CD4-positive, alpha-beta T cell treated with Interleukin-4 for 4 hours (primary cell): Measurements from ENCODE around the gene P3H2.
A peak's percentile ranks its signal among the peaks of the same experiment; 100 is the strongest.
"Not testable (repeated sequence)": the region's sequence is repeated elsewhere in the genome, so short reads cannot be mapped to it uniquely, and the experiment has no call there.

Source experiments
- DNase-seq: peaks from one replicate; pipeline ENCODE4 v3.0.0-alpha.2; 2020

The P3H2 gene, protein sequence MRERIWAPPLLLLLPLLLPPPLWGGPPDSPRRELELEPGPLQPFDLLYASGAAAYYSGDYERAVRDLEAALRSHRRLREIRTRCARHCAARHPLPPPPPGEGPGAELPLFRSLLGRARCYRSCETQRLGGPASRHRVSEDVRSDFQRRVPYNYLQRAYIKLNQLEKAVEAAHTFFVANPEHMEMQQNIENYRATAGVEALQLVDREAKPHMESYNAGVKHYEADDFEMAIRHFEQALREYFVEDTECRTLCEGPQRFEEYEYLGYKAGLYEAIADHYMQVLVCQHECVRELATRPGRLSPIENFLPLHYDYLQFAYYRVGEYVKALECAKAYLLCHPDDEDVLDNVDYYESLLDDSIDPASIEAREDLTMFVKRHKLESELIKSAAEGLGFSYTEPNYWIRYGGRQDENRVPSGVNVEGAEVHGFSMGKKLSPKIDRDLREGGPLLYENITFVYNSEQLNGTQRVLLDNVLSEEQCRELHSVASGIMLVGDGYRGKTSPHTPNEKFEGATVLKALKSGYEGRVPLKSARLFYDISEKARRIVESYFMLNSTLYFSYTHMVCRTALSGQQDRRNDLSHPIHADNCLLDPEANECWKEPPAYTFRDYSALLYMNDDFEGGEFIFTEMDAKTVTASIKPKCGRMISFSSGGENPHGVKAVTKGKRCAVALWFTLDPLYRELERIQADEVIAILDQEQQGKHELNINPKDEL

DNA sequence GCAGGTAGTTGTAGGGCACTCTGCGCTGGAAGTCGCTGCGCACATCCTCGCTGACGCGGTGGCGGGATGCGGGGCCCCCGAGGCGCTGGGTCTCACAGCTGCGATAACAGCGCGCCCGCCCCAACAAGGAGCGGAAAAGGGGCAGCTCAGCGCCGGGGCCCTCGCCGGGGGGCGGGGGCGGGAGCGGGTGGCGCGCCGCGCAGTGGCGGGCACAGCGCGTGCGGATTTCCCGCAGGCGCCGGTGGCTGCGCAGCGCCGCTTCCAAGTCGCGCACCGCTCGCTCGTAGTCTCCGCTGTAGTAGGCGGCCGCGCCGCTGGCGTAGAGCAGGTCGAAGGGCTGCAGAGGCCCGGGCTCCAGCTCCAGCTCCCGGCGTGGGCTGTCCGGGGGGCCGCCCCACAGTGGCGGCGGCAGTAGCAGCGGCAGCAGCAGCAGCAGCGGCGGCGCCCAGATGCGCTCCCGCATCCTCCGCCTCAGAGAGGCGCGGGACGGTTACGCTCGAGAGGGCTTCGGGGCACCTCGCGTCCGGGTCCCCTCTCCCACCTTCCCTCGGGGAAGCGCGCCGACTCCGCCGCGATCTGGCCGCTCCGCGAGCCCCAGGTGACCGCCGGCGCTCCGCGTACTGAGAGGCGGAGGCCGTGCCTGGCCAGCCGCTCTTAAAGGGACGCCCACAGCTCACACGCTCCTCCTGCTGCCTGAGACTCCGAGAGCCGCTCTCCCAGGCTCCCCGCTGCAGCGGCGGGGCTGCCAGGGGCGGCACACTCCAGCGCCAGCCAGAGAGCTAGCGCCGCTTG lies at the start of gene P3H2:
TSS of gene P3H2 (minus strand) at position 629 of the 792 bp plus-strand sequence. CDS start at position 463, 166 bp downstream.
- no peak for DNase-seq

DNA sequence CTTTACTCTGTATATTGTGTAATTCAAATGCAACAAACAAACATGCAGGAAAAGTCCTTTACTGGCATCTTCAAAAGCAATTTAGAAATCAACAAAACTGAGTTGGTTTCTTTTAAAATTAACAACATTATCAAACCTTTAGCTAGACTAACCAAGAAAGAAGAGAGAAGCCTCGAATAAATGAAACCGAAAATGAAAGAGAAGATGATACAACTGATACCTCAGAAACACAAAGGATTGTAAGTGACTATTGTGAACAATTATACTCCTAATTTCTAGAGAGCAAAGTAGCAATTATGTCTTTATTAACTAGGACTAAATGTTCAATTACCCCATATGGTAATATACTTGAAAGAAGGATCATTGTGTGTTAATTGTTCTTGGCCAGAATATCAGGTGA lies 49.2 kb upstream of the P3H2 start:
- peak; percentile 15 for DNase-seq

DNA sequence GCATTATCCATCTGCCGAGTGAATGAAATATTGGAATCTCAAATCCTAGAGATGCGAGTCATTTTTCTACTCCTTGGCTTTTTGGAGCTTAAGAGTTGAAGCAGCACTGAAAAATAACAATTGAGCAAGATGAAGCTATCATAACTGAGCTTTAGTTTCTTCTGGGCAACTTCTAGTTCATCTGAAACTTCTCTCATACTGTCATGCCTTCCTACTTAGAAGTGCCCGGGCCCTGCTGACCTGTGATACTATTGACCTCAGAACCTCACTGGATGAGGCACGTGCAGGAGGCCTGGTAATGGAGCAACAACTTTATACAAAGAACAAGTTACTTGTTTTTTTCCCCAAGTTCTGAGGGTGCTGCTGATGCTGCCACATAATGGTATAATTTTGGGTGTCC lies 48.5 kb upstream of the P3H2 start:
- no peak for DNase-seq

DNA sequence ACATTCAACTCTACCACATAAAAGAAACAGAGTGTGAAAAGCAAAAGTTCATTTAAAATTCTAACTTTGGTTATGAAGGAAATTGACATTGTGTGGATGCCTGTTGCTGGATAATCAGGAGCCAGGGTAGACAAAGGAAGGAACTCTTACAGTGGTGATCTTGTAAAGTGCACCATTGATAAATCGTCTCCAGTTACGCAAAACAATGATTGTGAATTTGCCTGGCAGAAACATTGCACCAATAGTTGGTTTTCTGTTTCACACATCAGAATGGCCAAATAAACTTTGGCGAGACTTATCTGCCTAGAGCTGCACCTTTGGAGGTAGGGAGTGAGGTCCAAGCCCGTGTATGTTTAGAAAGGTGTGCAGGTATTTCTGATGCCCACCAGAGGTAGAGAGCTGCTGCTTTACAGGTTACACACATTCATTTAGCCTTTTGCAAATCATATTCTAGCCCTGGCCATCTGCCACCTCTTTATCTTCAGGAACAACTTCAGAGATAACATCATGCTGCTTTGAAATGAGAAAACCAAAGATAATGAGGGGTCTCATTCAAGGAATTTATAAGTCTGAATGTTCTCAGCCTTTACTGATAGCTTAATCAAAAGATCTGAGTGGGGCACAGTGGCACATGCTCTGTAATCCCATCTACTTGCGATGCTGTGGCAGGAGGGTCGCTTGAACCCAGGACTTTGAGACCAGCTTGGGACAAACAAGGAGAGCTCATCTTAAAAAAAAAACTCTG lies 47.4 kb upstream of the P3H2 start:
- DNase-seq, result no peak

DNA sequence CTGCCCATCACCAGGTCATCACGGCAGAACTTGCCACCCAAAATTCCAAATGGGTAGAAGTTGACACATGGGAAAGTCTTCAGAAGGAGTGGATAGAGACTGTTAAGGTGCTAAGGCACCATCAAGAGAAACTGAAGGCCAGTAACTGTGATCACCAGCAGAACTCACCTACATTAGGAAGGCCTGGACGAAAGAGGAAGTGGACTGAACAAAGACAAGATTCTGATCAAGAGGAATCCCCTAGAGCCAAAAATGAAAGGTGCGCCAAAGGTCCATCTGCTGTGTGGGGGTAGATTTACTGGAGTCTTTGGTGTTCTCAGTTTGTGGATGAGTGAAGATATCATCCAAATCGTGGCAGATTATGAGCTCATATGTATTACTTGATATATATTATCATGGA lies 46.3 kb upstream of the P3H2 start:
- DNase-seq, result no peak

DNA sequence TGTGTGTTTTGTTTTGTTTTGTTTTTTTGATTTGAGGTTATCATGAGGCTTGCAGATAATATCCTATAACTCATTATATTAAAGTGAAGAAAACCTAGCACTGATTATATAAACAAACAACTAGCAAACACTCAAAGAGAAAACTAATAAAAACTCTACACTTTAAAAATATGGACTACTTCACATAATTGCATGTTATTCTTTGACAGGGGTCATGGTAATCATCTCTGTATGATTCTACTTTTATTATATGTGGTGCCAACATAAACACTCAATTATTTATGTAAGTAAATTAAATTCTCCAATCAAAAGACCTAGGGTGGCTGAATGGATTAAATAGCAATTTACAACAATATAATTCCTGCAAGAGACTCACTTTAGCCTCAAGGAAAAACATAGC lies 44.6 kb upstream of the P3H2 start:
- no peak for DNase-seq

DNA sequence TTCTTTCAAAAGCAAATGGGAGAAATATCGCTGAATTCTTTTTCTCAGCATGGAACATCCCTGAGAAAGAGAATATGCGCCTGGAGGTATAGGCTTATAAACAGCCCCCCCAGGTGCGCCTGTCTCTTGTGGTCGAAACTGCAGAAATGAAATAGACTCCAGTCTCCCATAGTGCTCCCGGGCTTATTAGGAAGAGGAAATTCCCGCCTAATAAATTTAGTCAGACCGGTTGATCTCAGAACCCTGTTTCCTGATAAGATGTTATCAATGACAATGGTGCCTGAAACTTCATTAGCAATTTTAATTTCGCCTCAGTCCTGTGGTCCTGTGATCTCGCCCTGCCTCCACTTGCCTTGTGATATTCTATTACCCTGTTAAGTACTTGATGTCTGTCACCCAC lies 41.3 kb upstream of the P3H2 start:
- not testable (repeated sequence) for DNase-seq

DNA sequence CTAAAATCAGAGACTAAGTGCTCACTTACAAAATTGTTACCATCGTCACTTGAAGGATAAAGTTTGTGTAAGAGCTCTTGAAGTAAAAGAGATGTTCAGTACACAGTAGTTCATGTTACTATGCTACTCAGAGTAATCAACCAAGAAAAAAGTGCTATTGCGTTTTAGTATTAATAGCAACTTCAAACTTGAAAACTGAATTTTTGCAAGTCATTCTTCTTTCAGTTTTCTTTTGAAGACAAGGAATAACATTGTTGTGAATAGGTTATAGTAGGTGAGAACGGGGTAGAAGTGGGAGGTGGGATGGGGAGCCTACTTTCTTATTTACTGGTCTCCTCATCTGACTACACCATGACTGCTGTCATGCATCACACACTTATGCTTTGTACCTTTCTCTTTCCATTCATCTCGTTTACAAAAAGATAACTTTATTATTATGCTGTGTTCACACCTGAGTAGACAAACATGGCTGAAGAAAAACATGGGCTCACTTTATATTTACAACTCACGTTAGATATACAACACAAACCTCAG lies 39.3 kb upstream of the P3H2 start:
- no peak for DNase-seq

DNA sequence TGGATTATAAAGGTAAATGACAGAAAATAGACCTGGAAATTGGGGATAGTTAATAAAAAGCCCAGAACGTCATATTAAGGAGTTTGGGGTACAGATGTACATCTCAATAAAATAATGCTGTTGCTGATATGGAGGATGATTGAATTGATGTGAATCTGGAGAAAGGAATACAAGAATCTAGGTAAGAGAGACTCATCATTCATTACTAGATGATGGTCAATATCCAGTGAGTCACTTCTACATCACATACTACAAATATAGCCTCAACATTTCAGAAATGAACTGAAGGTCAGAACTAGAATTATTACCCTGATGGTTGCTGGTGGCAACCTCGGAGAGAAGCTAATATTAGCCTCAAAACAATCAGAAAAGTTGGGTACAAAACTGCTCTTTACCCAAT lies 37.6 kb upstream of the P3H2 start:
- no peak for DNase-seq

DNA sequence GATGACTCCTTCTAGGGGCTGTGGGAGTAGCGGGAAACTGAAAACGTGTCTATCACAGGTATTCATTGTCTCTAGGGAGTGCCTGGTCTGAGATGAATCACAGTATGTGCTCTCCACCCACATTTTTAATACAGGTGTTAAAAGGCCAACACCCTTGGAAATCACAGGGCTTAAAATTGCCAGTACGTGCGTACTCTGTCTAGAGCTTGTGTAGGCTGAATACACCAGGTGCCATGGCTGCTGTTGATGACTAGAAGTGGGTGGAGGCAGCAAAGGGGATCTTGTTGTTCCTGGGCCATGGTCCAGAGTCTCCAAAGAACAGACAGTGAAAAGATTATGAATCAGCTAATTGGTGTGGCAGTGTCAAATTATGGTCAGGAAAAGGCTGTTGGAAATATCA lies 35.1 kb upstream of the P3H2 start:
- no peak for DNase-seq

DNA sequence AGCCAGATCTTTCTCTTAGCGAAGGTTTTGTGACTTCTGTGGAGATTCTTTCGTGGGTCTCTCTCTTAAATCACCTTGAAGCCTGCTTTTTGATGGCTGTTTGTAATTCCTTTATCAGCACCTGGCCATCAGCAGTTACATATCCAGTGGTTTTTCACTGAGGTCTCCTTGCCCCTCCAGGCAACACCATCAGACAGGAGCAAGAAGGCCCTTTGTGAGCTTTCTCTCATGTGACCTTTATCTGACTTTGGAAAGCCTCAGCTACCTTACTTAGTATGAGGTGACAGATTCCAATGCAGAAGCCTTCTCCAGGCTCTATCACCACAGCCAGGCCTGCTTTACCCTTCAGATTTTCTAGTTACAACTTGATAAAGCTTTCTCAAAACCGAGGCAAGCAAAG lies 30.0 kb upstream of the P3H2 start:
- no peak for DNase-seq

DNA sequence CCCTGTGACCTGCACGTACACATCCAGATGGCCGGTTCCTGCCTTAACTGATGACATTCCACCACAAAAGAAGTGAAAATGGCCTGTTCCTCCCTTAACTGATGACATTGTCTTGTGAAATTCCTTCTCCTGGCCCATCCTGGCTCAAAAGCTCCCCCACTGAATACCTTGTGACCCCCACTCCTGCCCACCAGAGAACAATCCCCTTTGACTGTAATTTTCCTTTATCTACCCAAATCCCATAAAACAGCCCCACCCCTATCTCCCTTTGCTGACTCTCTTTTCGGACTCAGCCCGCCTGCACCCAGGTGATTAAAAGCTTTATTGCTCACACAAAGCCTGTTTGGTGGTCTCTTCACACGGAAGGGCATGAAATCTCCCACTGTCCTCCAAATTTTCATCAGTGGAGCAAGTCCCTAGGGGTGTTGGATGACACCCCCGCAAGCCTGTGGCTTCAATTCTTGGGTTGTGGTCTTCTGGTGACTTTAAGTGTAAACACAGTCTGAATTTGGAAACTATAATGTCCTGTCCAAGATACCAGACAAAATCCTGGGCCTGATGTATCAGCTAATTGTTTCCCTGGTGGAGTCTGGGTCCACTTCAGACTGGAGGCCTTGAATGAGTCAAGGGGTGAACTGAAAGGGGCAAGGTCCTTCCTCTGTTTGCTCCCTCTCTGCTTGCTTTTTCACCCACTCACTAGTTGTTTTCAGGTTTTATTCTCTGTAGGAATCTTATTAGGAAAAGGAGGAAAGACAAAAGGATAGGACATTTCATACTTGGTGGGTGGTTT lies 29.3 kb upstream of the P3H2 start:
- DNase-seq, result not testable (repeated sequence)

DNA sequence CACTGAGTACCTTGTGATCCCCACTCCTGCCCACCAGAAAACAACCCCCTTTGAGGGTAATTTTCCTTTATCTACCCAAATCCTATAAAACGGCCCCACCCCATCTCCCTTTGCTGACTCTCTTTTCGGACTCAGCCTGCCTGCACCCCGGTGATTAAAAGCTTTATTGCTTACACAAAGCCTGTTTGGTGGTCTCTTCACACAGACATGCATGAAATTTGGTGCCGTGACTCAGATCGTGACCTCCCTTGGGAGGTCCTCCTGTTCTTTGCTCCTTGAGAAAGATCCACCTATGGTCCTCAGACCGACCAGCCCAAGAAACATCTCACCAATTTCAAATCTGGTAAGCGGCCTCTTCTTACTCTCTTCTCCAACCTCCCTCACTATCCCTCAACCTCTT lies 24.1 kb upstream of the P3H2 start:
- DNase-seq, result not testable (repeated sequence)

DNA sequence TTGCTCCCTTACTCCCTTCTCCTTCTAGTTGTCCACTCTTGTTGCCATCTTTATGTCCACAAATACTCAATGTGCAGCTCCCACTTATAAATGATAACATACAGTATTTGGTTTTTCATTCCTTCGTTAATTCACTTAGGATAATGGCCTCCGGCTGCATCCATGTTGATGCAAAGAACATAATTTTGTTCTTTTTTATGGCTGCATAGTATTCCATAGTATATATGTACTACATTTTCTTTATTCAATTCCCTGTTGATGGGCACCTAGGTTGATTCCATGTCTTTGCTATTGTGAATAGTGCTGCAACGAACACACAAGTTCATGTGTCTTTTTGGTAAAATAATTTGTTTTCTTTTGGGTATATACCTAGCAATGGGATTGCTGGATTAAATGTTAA lies 21.3 kb upstream of the P3H2 start:
- no peak for DNase-seq

DNA sequence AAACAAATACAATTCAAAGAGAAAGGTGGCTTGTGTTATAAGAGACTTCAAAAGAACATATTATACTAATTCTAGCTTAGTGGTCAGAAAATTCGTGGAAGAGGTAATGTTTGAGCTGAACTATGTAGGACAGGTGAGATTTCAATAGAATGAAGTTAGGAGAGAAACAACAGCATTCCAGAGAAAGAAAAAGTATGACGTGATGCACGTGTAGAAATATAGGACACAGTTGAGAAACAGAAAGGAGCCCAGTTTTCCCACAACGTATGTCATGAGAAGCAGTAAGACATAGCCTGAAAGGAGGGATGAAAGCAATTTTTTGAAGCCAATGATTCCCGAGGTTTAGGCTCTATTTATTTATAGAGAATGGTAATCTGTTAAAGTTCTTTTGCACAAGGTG lies 18.7 kb upstream of the P3H2 start:
- DNase-seq, result no peak

DNA sequence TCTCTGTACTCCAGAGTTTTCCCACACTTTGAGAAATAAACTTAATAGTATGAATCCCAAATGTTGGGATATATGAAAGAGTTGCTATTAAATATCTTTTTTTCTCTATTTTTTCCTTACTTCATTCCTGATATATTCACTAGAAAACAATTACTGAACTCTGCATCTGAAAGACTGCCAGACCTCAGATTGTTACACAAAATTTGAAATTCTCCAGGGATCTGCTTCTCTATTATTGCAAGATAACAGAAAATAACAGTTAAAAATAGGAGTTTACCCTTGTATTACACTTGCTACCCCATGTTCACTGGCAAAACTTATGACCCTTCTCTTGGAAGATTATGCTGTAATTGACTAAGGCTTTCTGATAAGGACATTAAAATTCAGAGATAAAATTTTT lies 11.7 kb upstream of the P3H2 start:
- DNase-seq, result no peak

DNA sequence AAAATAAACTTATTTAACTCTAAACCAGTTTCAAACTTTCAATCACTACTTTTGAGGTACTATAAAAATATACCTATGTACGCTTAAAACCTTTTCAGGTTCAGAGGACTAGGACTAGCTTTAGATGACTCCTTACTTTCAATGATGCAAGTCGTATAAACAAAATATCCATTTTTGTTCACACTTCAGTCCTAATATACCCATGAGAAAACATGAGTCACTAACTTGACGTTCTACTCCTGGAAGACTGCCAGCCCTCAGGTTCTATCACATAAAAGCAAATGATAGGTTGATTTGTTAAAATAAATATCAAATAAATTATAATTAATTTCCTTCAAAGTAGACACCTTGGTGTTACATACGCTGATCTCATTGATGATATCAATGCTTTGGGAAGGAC lies 10.6 kb upstream of the P3H2 start:
- DNase-seq, result no peak

DNA sequence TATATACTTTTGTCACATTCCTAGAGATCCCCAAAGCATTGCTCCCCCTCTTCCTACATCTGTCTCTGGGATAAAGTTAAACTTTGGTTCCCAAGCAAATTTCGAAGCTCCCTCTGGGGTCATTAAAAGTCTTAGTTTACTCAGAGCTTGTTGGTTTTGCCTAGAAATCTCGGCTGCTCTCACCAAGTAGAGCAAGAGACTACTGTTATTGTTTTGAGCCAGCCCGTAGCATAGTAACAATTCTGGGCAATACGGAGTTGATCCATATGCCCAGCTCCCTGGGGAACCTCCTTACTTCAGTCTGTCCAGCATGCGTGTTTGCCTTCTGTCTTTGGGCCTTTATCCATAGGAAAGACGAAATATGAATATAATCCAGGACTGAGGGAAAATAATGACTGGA lies 10.0 kb upstream of the P3H2 start:
- no peak for DNase-seq

DNA sequence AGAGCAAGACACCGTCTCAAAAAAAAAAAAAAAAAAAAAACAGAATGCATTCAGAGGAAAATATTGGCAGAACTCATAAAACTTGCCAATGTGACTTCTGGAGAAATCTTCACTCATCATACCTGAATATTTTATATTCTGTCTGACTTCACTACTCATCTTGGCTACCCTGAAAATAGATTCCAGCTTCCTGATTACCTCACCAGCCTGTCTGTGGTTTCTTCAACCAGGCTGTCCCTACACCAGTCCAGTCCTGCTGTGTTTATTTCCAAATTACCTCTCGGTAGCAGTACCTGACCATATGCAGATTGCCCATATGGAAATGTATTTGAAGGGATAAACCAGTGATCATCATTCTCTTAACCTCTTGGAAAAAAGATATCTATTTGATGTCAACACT lies 9.3 kb upstream of the P3H2 start:
- DNase-seq, result no peak

DNA sequence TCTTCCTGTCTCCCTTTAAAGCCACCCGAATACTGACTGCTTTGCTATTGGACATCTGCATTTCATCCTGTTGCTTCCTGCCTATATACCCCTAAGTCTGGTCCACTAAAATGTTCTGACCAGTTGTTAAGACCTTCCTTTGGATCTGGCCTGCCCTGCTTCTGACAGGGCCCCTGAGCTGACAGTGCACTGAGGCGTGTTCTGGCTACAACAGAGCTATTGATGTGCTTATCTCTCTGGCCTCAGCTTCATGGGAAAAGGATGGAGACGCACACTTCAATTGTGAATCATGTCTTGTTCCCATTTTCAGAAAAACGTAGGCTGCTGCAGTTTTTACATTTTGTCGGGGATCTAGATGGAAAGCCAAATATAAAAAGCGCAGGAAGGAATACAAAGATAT lies 7.1 kb upstream of the P3H2 start:
- DNase-seq, result no peak

DNA sequence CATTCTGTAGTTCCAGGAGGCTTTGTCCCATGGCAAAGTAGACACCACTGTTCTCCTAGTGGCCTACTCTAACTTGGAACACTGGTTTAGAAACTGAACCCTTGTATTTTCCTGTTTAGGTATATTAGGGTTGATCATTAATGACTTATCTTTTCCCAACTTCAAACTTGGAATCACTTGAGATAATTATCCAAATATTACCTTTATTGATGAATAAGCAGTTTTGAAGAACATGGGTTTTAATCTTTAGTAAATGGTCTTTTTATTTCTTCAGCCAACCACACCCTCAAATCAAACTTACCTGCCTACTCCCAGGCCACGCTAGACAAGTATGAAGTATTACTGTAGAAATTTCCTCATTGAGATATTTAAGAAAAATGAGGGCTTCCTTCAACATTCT lies 6.5 kb upstream of the P3H2 start:
- no peak for DNase-seq
